T follicular helper cell (primary cell): ENCODE results near the gene PECR.
"Not testable (repeated sequence)": the region's sequence is repeated elsewhere in the genome, so short reads cannot be mapped to it uniquely, and the experiment has no call there.

ENCODE experiments used
- DNase-seq: peaks from one replicate; pipeline ENCODE4 v3.0.0-alpha.2; 2020; ENCODE audit warnings: low read depth

Gene PECR

GRCh38 chr2:216104691-216105090, 23.1 kb upstream of the PECR start:
- no peak for DNase-seq

- DNase-seq, result no peak
Observed at GRCh38 chr2:216103213-216103612, 21.6 kb upstream of the PECR start.

GRCh38 chr2:216101109-216101508, 19.5 kb upstream of the PECR start:
- DNase-seq, result no peak

- DNase-seq, result no peak
Observed at GRCh38 chr2:216098421-216099334, 17.1 kb upstream of the PECR start.

- DNase-seq, result no peak
Observed at GRCh38 chr2:216094701-216095100, 13.1 kb upstream of the PECR start.

- no peak for DNase-seq
Observed at GRCh38 chr2:216092646-216093045, 11.0 kb upstream of the PECR start.

- DNase-seq, result no peak
Observed at GRCh38 chr2:216090369-216090786, 8.8 kb upstream of the PECR start.

- DNase-seq, result no peak
Observed at GRCh38 chr2:216086207-216086893, 4.7 kb upstream of the PECR start.

GRCh38 chr2:216084547-216084946, 2.9 kb upstream of the PECR start:
- no peak for DNase-seq

- no peak for DNase-seq
Observed at GRCh38 chr2:216083464-216084281, 2.1 kb upstream of the PECR start.

GRCh38 chr2:216082805-216083204, 1.2 kb upstream of the PECR start:
- no peak for DNase-seq

GRCh38 chr2:216082117-216082711, 605 bp upstream of the PECR start:
- no peak for DNase-seq

- DNase-seq, result no peak
Observed at GRCh38 chr2:216081012-216081411, 597 bp downstream of the PECR start.

GRCh38 chr2:216080048-216080447, 1.6 kb downstream of the PECR start:
- DNase-seq, result not testable (repeated sequence)

GRCh38 chr2:216078776-216079175, 2.8 kb downstream of the PECR start:
- no peak for DNase-seq

- no peak for DNase-seq
Observed at GRCh38 chr2:216075510-216076485, 5.8 kb downstream of the PECR start.

GRCh38 chr2:216074794-216075193, 6.8 kb downstream of the PECR start:
- no peak for DNase-seq

GRCh38 chr2:216074380-216074779, 7.2 kb downstream of the PECR start:
- DNase-seq, result no peak

- no peak for DNase-seq
Observed at GRCh38 chr2:216073773-216074172, 7.8 kb downstream of the PECR start.

GRCh38 chr2:216072473-216072872, 9.1 kb downstream of the PECR start:
- no peak for DNase-seq
